GM21576 (cell line): ENCODE data around the gene OTUD6A.

Experiments used
- ATAC-seq: cut with Tn5 transposase; IDR thresholded peaks from one replicate; pipeline ENCODE4 v1.9.1; 2021; ENCODE audit warnings: mild to moderate bottlenecking, moderate library complexity; ENCODE audit not compliant: unreplicated experiment

Gene OTUD6A

GRCh38 chrX:70062076-70062475, at the start of gene OTUD6A:
Gene OTUD6A, plus strand, starts transcription at chrX:70062457. Its CDS starts 68 bp downstream, at chrX:70062525.
- ATAC-seq = no peak

GRCh38 chrX:70012756-70013155, 49.5 kb upstream of the OTUD6A start:
- ATAC-seq = no peak

GRCh38 chrX:70013466-70014381, 48.5 kb upstream of the OTUD6A start:
- no peak for ATAC-seq

GRCh38 chrX:70016513-70016912, 45.7 kb upstream of the OTUD6A start:
- ATAC-seq = no peak

- ATAC-seq = no peak
Measured at GRCh38 chrX:70022616-70023015, 39.6 kb upstream of the OTUD6A start.

- no peak for ATAC-seq
Measured at GRCh38 chrX:70025464-70025863, 36.8 kb upstream of the OTUD6A start.

- ATAC-seq = no peak
Measured at GRCh38 chrX:70026112-70026850, 36.0 kb upstream of the OTUD6A start.

GRCh38 chrX:70026851-70027200, 35.4 kb upstream of the OTUD6A start:
- ATAC-seq = no peak

GRCh38 chrX:70029863-70030262, 32.4 kb upstream of the OTUD6A start:
- ATAC-seq = no peak

- peak; percentile 73 for ATAC-seq
Measured at GRCh38 chrX:70030301-70030767, 31.9 kb upstream of the OTUD6A start.

- no peak for ATAC-seq
Measured at GRCh38 chrX:70032792-70033191, 29.5 kb upstream of the OTUD6A start.

GRCh38 chrX:70033348-70034051, 28.8 kb upstream of the OTUD6A start:
- ATAC-seq = no peak

GRCh38 chrX:70034646-70035045, 27.6 kb upstream of the OTUD6A start:
- ATAC-seq = no peak

- no peak for ATAC-seq
Measured at GRCh38 chrX:70038515-70038914, 23.7 kb upstream of the OTUD6A start.

GRCh38 chrX:70038951-70039350, 23.3 kb upstream of the OTUD6A start:
- no peak for ATAC-seq

- no peak for ATAC-seq
Measured at GRCh38 chrX:70039758-70040157, 22.5 kb upstream of the OTUD6A start.

GRCh38 chrX:70041993-70042392, 20.3 kb upstream of the OTUD6A start:
- ATAC-seq = no peak

GRCh38 chrX:70042399-70043371, 19.6 kb upstream of the OTUD6A start:
- no peak for ATAC-seq

- ATAC-seq = no peak
Measured at GRCh38 chrX:70043685-70044084, 18.6 kb upstream of the OTUD6A start.
